H9 (cell line): Measurements from ENCODE around the gene PDZD2. TPM values are rescaled to one million over a fixed set of nuclear protein-coding genes. Genes with fewer than 3 reads are reported as not detected.

Experiments
- DNase-seq: peaks from one replicate; pipeline ENCODE4 v3.0.0-alpha.2; 2017
- H2AFZ ChIP-seq: one replicate; pipeline ENCODE4 v1.6.1; 2013; ENCODE audit warnings: mild to moderate bottlenecking, low read length, control low read depth, moderate library complexity
- H2AK5ac ChIP-seq: 2 replicates; pipeline ENCODE4 v1.6.1; 2013; ENCODE audit warnings: low read length, control low read depth, mixed read lengths; ENCODE audit not compliant: insufficient read length
- H2BK120ac ChIP-seq: one replicate; pipeline ENCODE4 v1.6.1; 2013; ENCODE audit warnings: low read depth, mild to moderate bottlenecking, low read length, control low read depth, inconsistent platforms; ENCODE audit not compliant: poor library complexity, severe bottlenecking
- H2BK12ac ChIP-seq: 2 replicates; pipeline ENCODE4 v1.6.1; 2013; ENCODE audit warnings: low read length, control low read depth, mixed read lengths, low read depth; ENCODE audit not compliant: insufficient read length
- H2BK15ac ChIP-seq: 2 replicates; pipeline ENCODE4 v1.6.1; 2013; ENCODE audit warnings: low read depth, low read length, control low read depth
- H2BK20ac ChIP-seq: one replicate; pipeline ENCODE4 v1.6.1; 2013; ENCODE audit warnings: low read depth, mild to moderate bottlenecking, low read length, control low read depth, inconsistent platforms; ENCODE audit not compliant: poor library complexity, severe bottlenecking
- H2BK5ac ChIP-seq: 2 replicates; pipeline ENCODE4 v1.6.1; 2013; ENCODE audit warnings: low read length, control low read depth, mixed read lengths; ENCODE audit not compliant: insufficient read length
- H3K14ac ChIP-seq: 2 replicates; pipeline ENCODE4 v1.6.1; 2013; ENCODE audit warnings: low read length, control low read depth; ENCODE audit not compliant: insufficient read depth
- H3K18ac ChIP-seq: 2 replicates; pipeline ENCODE4 v1.6.1; 2013; ENCODE audit warnings: low read depth, mild to moderate bottlenecking, mixed read lengths, low read length, control low read depth; ENCODE audit not compliant: insufficient read length
- H3K23ac ChIP-seq: 2 replicates; pipeline ENCODE4 v1.6.1; 2013; ENCODE audit warnings: low read length, control low read depth, mixed read lengths, low read depth; ENCODE audit not compliant: insufficient read length
- H3K23me2 ChIP-seq: 2 replicates; pipeline ENCODE4 v1.6.1; 2013; ENCODE audit warnings: low read depth, mild to moderate bottlenecking, mixed read lengths, low read length, control low read depth; ENCODE audit not compliant: insufficient read length, poor library complexity, severe bottlenecking
- H3K27ac ChIP-seq: 2 replicates; pipeline ENCODE4 v1.5.1; 2013; ENCODE audit warnings: low read length, control low read depth, mixed read lengths, low read depth; ENCODE audit not compliant: insufficient read length
- H3K27me3 ChIP-seq: 2 replicates; pipeline ENCODE4 v1.6.1; 2013; ENCODE audit warnings: low read length, control low read depth, inconsistent platforms; ENCODE audit not compliant: insufficient read depth
- H3K4ac ChIP-seq: 2 replicates; pipeline ENCODE4 v1.6.1; 2013; ENCODE audit warnings: low read depth, mild to moderate bottlenecking, control low read depth, inconsistent platforms, low read length, moderate library complexity
- H3K4me1 ChIP-seq: 2 replicates; pipeline ENCODE4 v1.6.1; 2013; ENCODE audit warnings: low read length, control low read depth, inconsistent platforms; ENCODE audit not compliant: insufficient read depth
- H3K4me2 ChIP-seq: 2 replicates; pipeline ENCODE4 v1.6.1; 2013; ENCODE audit warnings: low read length, control low read depth, mixed read lengths; ENCODE audit not compliant: insufficient read length, insufficient read depth
- H3K56ac ChIP-seq: 2 replicates; pipeline ENCODE4 v1.6.1; 2013; ENCODE audit warnings: low read depth, mild to moderate bottlenecking, mixed read lengths, low read length, control low read depth; ENCODE audit not compliant: insufficient read length
- H3K79me1 ChIP-seq: 2 replicates; pipeline ENCODE4 v1.6.1; 2013; ENCODE audit warnings: low read depth, mild to moderate bottlenecking, moderate library complexity, low read length, control low read depth, inconsistent platforms; ENCODE audit not compliant: insufficient read depth, poor library complexity, severe bottlenecking
- H3K79me2 ChIP-seq: 2 replicates; pipeline ENCODE4 v1.6.1; 2013; ENCODE audit warnings: low read length, control low read depth, inconsistent platforms; ENCODE audit not compliant: insufficient read depth
- H3K9ac ChIP-seq: 2 replicates; pipeline ENCODE4 v1.6.1; 2013; ENCODE audit warnings: low read length, control low read depth, mixed read lengths; ENCODE audit not compliant: insufficient read length; ENCODE audit errors: extremely low read depth
- H3K9me3 ChIP-seq: one replicate; pipeline ENCODE4 v1.6.1; 2013; ENCODE audit warnings: low read depth, low read length, inconsistent platforms; ENCODE audit not compliant: control insufficient read depth
- H3T11ph ChIP-seq: one replicate; pipeline ENCODE4 v1.6.1; 2013; ENCODE audit warnings: mild to moderate bottlenecking, low read length, control low read depth, inconsistent platforms
- H4K20me1 ChIP-seq: one replicate; pipeline ENCODE4 v1.6.1; 2013; ENCODE audit not compliant: control insufficient read depth, insufficient read length, insufficient read depth
- H4K5ac ChIP-seq: 2 replicates; pipeline ENCODE4 v1.6.1; 2013; ENCODE audit warnings: low read depth, mild to moderate bottlenecking, mixed read lengths, low read length, control low read depth; ENCODE audit not compliant: insufficient read length
- H4K8ac ChIP-seq: replicated peaks from 2 replicates; pipeline ENCODE4 v1.6.1; 2013; ENCODE audit warnings: low read length, control low read depth, mixed read lengths, low read depth; ENCODE audit not compliant: insufficient read length
- H4K91ac ChIP-seq: 2 replicates; pipeline ENCODE4 v1.6.1; 2013; ENCODE audit warnings: low read depth, mild to moderate bottlenecking, moderate library complexity, mixed read lengths, low read length, control low read depth; ENCODE audit not compliant: insufficient read length
- H3K27ac Mint-ChIP-seq, 3 experiments: 2 replicates in 2 of 3; 3 replicates in 1 of 3; pipeline ENCODE4 v1.8.0; 2020 to 2021; ENCODE audit warnings: mixed read lengths in 3 of 3, mild to moderate bottlenecking in 1 of 3, moderate library complexity in 1 of 3
- H3K27me3 Mint-ChIP-seq: 2 replicates; pipeline ENCODE4 v1.8.0; 2021; ENCODE audit warnings: low read depth, mild to moderate bottlenecking, moderate library complexity, mixed read lengths
- H3K36me3 Mint-ChIP-seq, 3 experiments: 2 replicates in 2 of 3; 3 replicates in 1 of 3; pipeline ENCODE4 v1.8.0; 2020 to 2021; ENCODE audit warnings: low read depth in 3 of 3, mixed read lengths in 3 of 3; ENCODE audit not compliant: insufficient read depth in 1 of 3
- H3K4me1 Mint-ChIP-seq, 2 experiments: 2 replicates each; pipeline ENCODE4 v1.8.0; 2020; ENCODE audit warnings: mixed read lengths in 2 of 2
- H3K4me3 Mint-ChIP-seq, 2 experiments: 2 replicates in 1 of 2; 3 replicates in 1 of 2; pipeline ENCODE4 v1.8.0; 2020 to 2021; ENCODE audit warnings: mild to moderate bottlenecking in 2 of 2, mixed read lengths in 2 of 2, moderate library complexity in 1 of 2
- H3K9me3 Mint-ChIP-seq, 2 experiments: 2 replicates in 1 of 2; 3 replicates in 1 of 2; pipeline ENCODE4 v1.8.0; 2020; ENCODE audit warnings: mild to moderate bottlenecking in 2 of 2, mixed read lengths in 2 of 2, moderate library complexity in 1 of 2
- CTCF ChIP-seq: fragments of 200-600 bp; sonication (generic); conservative IDR thresholded peaks from 3 replicates; pipeline ENCODE4 v1.8.0; 2021; ENCODE audit warnings: antibody characterized with exemption, mild to moderate bottlenecking
- WGBS: extraction: QIAGEN DNeasy Blood & Tissue Kit; methylation state at CpG from one replicate; pipeline ENCODE4 v1.1.7; 2013; ENCODE audit warnings: missing lambda C conversion rate, low lambda C conversion rate, mixed read lengths; ENCODE audit not compliant: insufficient read length; ENCODE audit errors: extremely low coverage; 5-methylcytosine and 5-hydroxymethylcytosine counted together
- total RNA-seq: library from RNA; stranded (reverse); gene quantifications from 2 replicates; pipeline ENCODE4 v1.2.1, GENCODE V29; 2021

Gene PDZD2
- total RNA-seq, 1 experiment from 2014 or later: 9.9 TPM

- H4K8ac ChIP-seq: no peak overlapping the region
- WGBS: no CpG with 5 or more reads among the region's 3 CpGs
- Mint-ChIP-seq H3K4me3 (0 out of 5 replicates have a peak overlapping the region, but pooled peaks of 1 of the 2 experiments have one; percentile 6), H3K36me3 (no peaks in the 10 kb centered on the region; a peak in 1 of 7 replicates), H3K27ac (peak overlapping the region in 1 of 3 experiments; percentile 71; a peak in 3 of 7 replicates), H3K9me3 (no peaks in the 10 kb centered on the region; a peak in 1 of 5 replicates), H3K27me3 (no peaks in the 10 kb centered on the region; the same call in 1 of the 2 replicates), H3K4me1 (peaks cover 46 to 47% of the 10 kb centered on the region in 2 experiments)
- H3K23me2 ChIP-seq: no peaks in the 10 kb centered on the region
- H3K14ac ChIP-seq: no peak overlapping the region
- no peak overlapping the region for H3K9ac ChIP-seq
- no peak overlapping the region for H3K4ac ChIP-seq
- no peak overlapping the region for H2BK120ac ChIP-seq
- H3K18ac ChIP-seq: no peak overlapping the region
- H3K27ac ChIP-seq: no peak overlapping the region
- no peak overlapping the region for H2BK12ac ChIP-seq
- no peaks in the 10 kb centered on the region for H3K27me3 ChIP-seq
- TF ChIP-seq CTCF: no peak
- H3K56ac ChIP-seq: no peak overlapping the region
- H2BK15ac ChIP-seq: no peak overlapping the region
- DNase-seq: no peak
- no peak overlapping the region for H2AK5ac ChIP-seq
- H3T11ph ChIP-seq: no peak overlapping the region
- no peak overlapping the region for H4K5ac ChIP-seq
- H2BK20ac ChIP-seq: no peak overlapping the region
- H3K4me1 ChIP-seq: peaks cover 8% of the 10 kb centered on the region; the same call in 1 of the 2 replicates
- H3K9me3 ChIP-seq: no peaks in the 10 kb centered on the region
- H3K79me1 ChIP-seq: no peaks in the 10 kb centered on the region
- H2AFZ ChIP-seq: no peak overlapping the region
- no peaks in the 10 kb centered on the region for H4K20me1 ChIP-seq
- H2BK5ac ChIP-seq: no peak overlapping the region
- H3K4me2 ChIP-seq: no peak overlapping the region
- no peak overlapping the region for H3K23ac ChIP-seq
- H4K91ac ChIP-seq: no peak overlapping the region
- no peaks in the 10 kb centered on the region for H3K79me2 ChIP-seq
These were observed 249.6 kb downstream of the PDZD2 start for GRCh38 chr5:31888564-31888963.
